Activated CD4-positive, alpha-beta memory T cell treated with anti-CD3 and anti-CD28 coated beads for 36 hours (primary cell): ENCODE data around the gene EFNA5. TPM values are rescaled to one million over a fixed set of nuclear protein-coding genes. Genes with fewer than 3 reads are reported as not detected.
"Not testable (repeated sequence)": the region's sequence is repeated elsewhere in the genome, so short reads cannot be mapped to it uniquely, and the experiment has no call there.

ENCODE experiments used
- CTCF ChIA-PET: fragments of 350-600 bp; sonication (Branson Sonifier 250); formaldehyde crosslinking; loops from one replicate; lab custom pipeline; 2021; ENCODE audit warnings: antibody characterized with exemption, inconsistent platforms; lab: Charles Lee
- POLR2A ChIA-PET: fragments of 350-600 bp; sonication (Branson Sonifier 250); formaldehyde crosslinking; loops from one replicate; lab custom pipeline; 2021; ENCODE audit warnings: antibody characterized with exemption; lab: Charles Lee
- DNase-seq: peaks from one replicate; pipeline ENCODE4 v3.0.0-alpha.2; 2020
- H3K27ac Mint-ChIP-seq: one replicate; pipeline ENCODE4 v1.8.0; 2021; ENCODE audit warnings: mixed read lengths
- H3K27me3 Mint-ChIP-seq: one replicate; pipeline ENCODE4 v1.8.0; 2021; ENCODE audit warnings: mixed read lengths
- H3K36me3 Mint-ChIP-seq: one replicate; pipeline ENCODE4 v1.8.0; 2021; ENCODE audit warnings: mixed read lengths
- H3K4me1 Mint-ChIP-seq: one replicate; pipeline ENCODE4 v1.8.0; 2021; ENCODE audit warnings: low read depth, mixed read lengths
- H3K4me3 Mint-ChIP-seq: one replicate; pipeline ENCODE4 v1.8.0; 2021; ENCODE audit warnings: mild to moderate bottlenecking, mixed read lengths
- H3K9me3 Mint-ChIP-seq: one replicate; pipeline ENCODE4 v1.8.0; 2021; ENCODE audit warnings: mixed read lengths
- intact Hi-C: fragments of 100-400 bp; cut with micrococcal nuclease; formaldehyde crosslinking; loops from one replicate; pipeline ENCODE4 v1.15.1; 2023
- total RNA-seq, 2 experiments: library from RNA; stranded (reverse); gene quantifications; one replicate each; pipeline ENCODE4 v1.2.3, GENCODE V29; 2021

EFNA5 gene
- total RNA-seq, 2 experiments from 2014 or later: not detected

- DNase-seq: no peak
- POLR2A ChIA-PET: no interaction called here
- Mint-ChIP-seq H3K27ac (no peak overlapping the region), H3K27me3 (peaks cover 1% of the 10 kb centered on the region), H3K4me1 (no peaks in the 10 kb centered on the region), H3K4me3 (no peak overlapping the region), H3K9me3 (no peaks in the 10 kb centered on the region), H3K36me3 (no peaks in the 10 kb centered on the region)
- CTCF ChIA-PET: no interaction called here
- intact Hi-C loops: no loop called here
Observed at GRCh38 chr5:107361945-107362344, 308.8 kb downstream of the EFNA5 start.

GRCh38 chr5:107359916-107360234 lies 310.9 kb downstream of the EFNA5 start:
- no peaks in the 10 kb centered on the region for H3K4me1 Mint-ChIP-seq
- CTCF ChIA-PET: no interaction called here
- H3K36me3 Mint-ChIP-seq: no peaks in the 10 kb centered on the region
- no peak overlapping the region for H3K27ac Mint-ChIP-seq
- no peaks in the 10 kb centered on the region for H3K9me3 Mint-ChIP-seq
- intact Hi-C loops: no loop called here
- peaks cover 1% of the 10 kb centered on the region for H3K27me3 Mint-ChIP-seq
- POLR2A ChIA-PET: no interaction called here
- no peak for DNase-seq
- H3K4me3 Mint-ChIP-seq: no peak overlapping the region

- Mint-ChIP-seq H3K27ac (no peak overlapping the region), H3K4me1 (no peaks in the 10 kb centered on the region), H3K27me3 (peaks cover 1% of the 10 kb centered on the region), H3K4me3 (no peak overlapping the region), H3K36me3 (no peaks in the 10 kb centered on the region), H3K9me3 (no peaks in the 10 kb centered on the region)
- CTCF ChIA-PET: no interaction called here
- intact Hi-C loops: no loop called here
- DNase-seq: no peak
- POLR2A ChIA-PET: no interaction called here
Observed at GRCh38 chr5:107359033-107359915, 311.5 kb downstream of the EFNA5 start.

GRCh38 chr5:107356891-107357290 lies 313.8 kb downstream of the EFNA5 start:
- no peaks in the 10 kb centered on the region for H3K36me3 Mint-ChIP-seq
- peaks cover 3% of the 10 kb centered on the region for H3K27me3 Mint-ChIP-seq
- no peak overlapping the region for H3K27ac Mint-ChIP-seq
- intact Hi-C loops: no loop called here
- ChIA-PET POLR2A (no interaction called here), CTCF (interaction anchor here (0.7 kb wide), 1 partner anchor 171 kb away, joined by 3 read pairs; no protein-coding TSS in a partner anchor)
- DNase-seq: no peak
- no peaks in the 10 kb centered on the region for H3K4me1 Mint-ChIP-seq
- no peaks in the 10 kb centered on the region for H3K9me3 Mint-ChIP-seq
- H3K4me3 Mint-ChIP-seq: no peak overlapping the region

GRCh38 chr5:107352576-107352975 lies 318.2 kb downstream of the EFNA5 start:
- Mint-ChIP-seq H3K27ac (no peak overlapping the region), H3K9me3 (peaks cover under 1% of the 10 kb centered on the region), H3K4me3 (no peak overlapping the region), H3K36me3 (no peaks in the 10 kb centered on the region), H3K27me3 (peaks cover 4% of the 10 kb centered on the region), H3K4me1 (no peaks in the 10 kb centered on the region)
- no peak for DNase-seq
- CTCF ChIA-PET: no interaction called here
- POLR2A ChIA-PET: no interaction called here
- intact Hi-C loops: no loop called here

- intact Hi-C loops, DNase-seq, H3K4me3 Mint-ChIP-seq, H3K27ac Mint-ChIP-seq, H3K4me1 Mint-ChIP-seq, CTCF ChIA-PET, H3K27me3 Mint-ChIP-seq, H3K36me3 Mint-ChIP-seq, POLR2A ChIA-PET: not testable (repeated sequence)
- H3K9me3 Mint-ChIP-seq: peaks cover 35% of the 10 kb centered on the region
Observed at GRCh38 chr5:107346580-107346979, 324.2 kb downstream of the EFNA5 start.

- intact Hi-C loops: no loop called here
- Mint-ChIP-seq H3K36me3 (no peaks in the 10 kb centered on the region), H3K4me3 (no peak overlapping the region), H3K9me3 (peaks cover 32% of the 10 kb centered on the region), H3K27ac (no peak overlapping the region), H3K27me3 (no peaks in the 10 kb centered on the region), H3K4me1 (no peaks in the 10 kb centered on the region)
- ChIA-PET POLR2A (no interaction called here), CTCF (interaction anchor here (1.0 kb wide), 1 partner anchor 230 kb away, joined by 3 read pairs; no protein-coding TSS in a partner anchor)
- DNase-seq: no peak
Observed at GRCh38 chr5:107342371-107342770, 328.4 kb downstream of the EFNA5 start.

- DNase-seq: no peak
- intact Hi-C loops: no loop called here
- Mint-ChIP-seq H3K4me3 (no peak overlapping the region), H3K27ac (no peak overlapping the region), H3K4me1 (no peaks in the 10 kb centered on the region), H3K36me3 (no peaks in the 10 kb centered on the region), H3K27me3 (no peaks in the 10 kb centered on the region), H3K9me3 (peaks cover 26% of the 10 kb centered on the region)
- ChIA-PET CTCF (no interaction called here), POLR2A (no interaction called here)
Observed at GRCh38 chr5:107341376-107342084, 329.2 kb downstream of the EFNA5 start.

GRCh38 chr5:107340631-107341030 lies 330.1 kb downstream of the EFNA5 start:
- Mint-ChIP-seq H3K36me3 (no peaks in the 10 kb centered on the region), H3K9me3 (peaks cover 18% of the 10 kb centered on the region), H3K27ac (no peak overlapping the region), H3K27me3 (no peaks in the 10 kb centered on the region), H3K4me3 (no peak overlapping the region), H3K4me1 (no peaks in the 10 kb centered on the region)
- no peak for DNase-seq
- ChIA-PET POLR2A (no interaction called here), CTCF (no interaction called here)
- intact Hi-C loops: no loop called here

GRCh38 chr5:107338335-107338734 lies 332.4 kb downstream of the EFNA5 start:
- intact Hi-C loops: no loop called here
- no peaks in the 10 kb centered on the region for H3K4me1 Mint-ChIP-seq
- no peaks in the 10 kb centered on the region for H3K36me3 Mint-ChIP-seq
- no peaks in the 10 kb centered on the region for H3K27me3 Mint-ChIP-seq
- H3K27ac Mint-ChIP-seq: no peak overlapping the region
- no peak overlapping the region for H3K4me3 Mint-ChIP-seq
- ChIA-PET CTCF (no interaction called here), POLR2A (no interaction called here)
- DNase-seq: no peak
- peaks cover 4% of the 10 kb centered on the region for H3K9me3 Mint-ChIP-seq

GRCh38 chr5:107337281-107337680 lies 333.5 kb downstream of the EFNA5 start:
- Mint-ChIP-seq H3K27ac (no peak overlapping the region), H3K9me3 (peaks cover 1% of the 10 kb centered on the region), H3K36me3 (no peaks in the 10 kb centered on the region), H3K27me3 (no peaks in the 10 kb centered on the region), H3K4me1 (no peaks in the 10 kb centered on the region), H3K4me3 (no peak overlapping the region)
- ChIA-PET POLR2A (no interaction called here), CTCF (no interaction called here)
- DNase-seq: no peak
- intact Hi-C loops: no loop called here

- Mint-ChIP-seq H3K4me1 (no peaks in the 10 kb centered on the region), H3K27me3 (peaks cover 2% of the 10 kb centered on the region), H3K9me3 (no peaks in the 10 kb centered on the region), H3K27ac (no peak overlapping the region), H3K4me3 (no peak overlapping the region), H3K36me3 (no peaks in the 10 kb centered on the region)
- intact Hi-C loops: no loop called here
- no peak for DNase-seq
- ChIA-PET POLR2A (no interaction called here), CTCF (interaction anchor here (0.6 kb wide), 1 partner anchor 11 kb away, joined by 3 read pairs; no protein-coding TSS in a partner anchor)
Observed at GRCh38 chr5:107331882-107332281, 338.9 kb downstream of the EFNA5 start.
